NCI-H1694 (cell line): ENCODE results near the gene EIF4G1.

Experiments
- DNase-seq: peaks from one replicate; lab custom pipeline; 2025; lab: John Stamatoyannopoulos, UW

EIF4G1 gene

DNA sequence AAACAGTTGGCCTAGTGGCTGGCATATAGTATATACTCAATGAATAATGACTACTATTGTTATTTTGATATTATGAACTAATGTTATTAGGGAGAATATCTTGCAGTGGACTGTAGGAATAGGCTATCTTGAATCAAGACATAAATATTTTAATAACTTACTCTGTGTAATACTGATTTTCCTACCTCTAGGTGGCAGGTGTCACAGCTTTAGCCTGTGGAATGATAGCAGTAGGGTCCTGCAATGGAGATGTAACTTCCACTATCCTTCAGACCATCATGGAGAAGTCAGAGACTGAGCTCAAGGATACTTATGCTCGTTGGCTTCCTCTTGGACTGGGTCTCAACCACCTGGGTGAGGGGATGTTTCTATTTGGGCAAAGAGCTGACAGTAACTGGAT is 8.8 kb upstream of the EIF4G1 start:
- DNase-seq, result peak; percentile 15

DNA sequence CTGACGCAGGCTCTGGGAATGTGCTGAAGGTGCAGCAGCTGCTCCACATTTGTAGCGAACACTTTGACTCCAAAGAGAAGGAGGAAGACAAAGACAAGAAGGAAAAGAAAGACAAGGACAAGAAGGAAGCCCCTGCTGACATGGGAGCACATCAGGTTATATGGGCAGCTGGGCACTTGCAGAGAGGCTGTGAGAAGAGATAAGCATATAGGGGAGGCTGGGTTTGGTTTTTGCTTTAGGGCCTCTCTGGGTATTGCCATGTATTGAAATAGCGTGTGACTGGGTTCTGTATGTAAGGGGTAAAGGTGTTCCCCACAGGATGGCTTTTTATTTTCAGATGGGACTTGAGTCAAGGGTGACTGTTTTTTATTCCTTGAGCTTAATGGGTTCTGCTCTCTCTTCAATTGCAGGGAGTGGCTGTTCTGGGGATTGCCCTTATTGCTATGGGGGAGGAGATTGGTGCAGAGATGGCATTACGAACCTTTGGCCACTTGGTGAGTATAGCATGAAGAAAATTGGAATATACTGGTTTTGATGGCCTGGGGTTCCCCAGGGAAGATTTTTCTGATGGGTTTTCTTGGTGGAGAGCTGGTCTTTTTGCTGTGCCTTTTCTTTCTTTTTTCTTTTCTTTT is 7.9 kb upstream of the EIF4G1 start:
- DNase-seq, result no peak

DNA sequence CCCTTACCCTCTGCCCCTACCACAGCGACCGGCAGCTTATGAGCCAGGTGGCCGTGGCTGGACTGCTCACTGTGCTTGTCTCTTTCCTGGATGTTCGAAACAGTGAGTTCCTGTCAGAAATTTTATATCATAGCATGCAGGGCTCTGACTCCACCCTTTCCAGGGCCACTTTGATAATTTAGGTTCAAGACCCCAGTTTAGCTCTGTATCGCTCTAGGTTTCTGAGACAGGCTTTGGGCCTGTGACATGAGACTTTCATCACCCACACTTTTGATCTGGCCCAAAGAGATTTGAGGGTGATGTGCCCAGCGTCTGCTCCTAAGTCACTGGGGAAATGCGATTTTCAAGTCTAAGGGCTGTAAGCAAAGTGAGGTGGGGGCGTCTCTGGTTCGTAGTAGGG is 6.5 kb upstream of the EIF4G1 start:
- no peak for DNase-seq

DNA sequence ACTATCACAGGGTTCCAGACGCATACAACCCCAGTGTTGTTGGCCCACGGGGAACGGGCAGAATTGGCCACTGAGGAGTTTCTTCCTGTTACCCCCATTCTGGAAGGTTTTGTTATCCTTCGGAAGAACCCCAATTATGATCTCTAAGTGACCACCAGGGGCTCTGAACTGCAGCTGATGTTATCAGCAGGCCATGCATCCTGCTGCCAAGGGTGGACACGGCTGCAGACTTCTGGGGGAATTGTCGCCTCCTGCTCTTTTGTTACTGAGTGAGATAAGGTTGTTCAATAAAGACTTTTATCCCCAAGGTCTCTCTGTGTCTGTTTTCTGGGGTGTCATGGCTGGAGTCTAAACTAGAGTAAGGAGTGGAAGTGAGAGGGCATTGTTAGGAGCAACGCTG is 5.7 kb upstream of the EIF4G1 start:
- no peak for DNase-seq

DNA sequence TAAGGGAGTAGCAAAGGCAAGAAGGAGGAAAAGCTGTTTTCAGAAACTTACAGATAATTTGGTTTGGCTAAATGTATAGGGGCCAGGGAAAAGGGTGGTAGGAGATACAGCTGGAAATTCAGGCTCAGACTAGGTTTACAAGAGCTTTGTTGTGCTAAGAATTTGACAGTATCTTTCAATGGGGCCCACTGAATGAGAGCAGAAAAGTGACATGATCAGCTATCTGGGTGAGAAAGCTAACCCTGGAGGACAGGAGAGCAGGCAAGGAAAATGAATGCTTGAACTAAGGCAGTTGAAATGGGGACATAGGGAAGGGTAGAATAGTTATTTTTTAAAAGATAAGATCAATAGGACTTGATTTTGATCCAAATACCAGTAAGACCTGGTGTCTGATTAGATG is 2.8 kb upstream of the EIF4G1 start:
- DNase-seq, result no peak

DNA sequence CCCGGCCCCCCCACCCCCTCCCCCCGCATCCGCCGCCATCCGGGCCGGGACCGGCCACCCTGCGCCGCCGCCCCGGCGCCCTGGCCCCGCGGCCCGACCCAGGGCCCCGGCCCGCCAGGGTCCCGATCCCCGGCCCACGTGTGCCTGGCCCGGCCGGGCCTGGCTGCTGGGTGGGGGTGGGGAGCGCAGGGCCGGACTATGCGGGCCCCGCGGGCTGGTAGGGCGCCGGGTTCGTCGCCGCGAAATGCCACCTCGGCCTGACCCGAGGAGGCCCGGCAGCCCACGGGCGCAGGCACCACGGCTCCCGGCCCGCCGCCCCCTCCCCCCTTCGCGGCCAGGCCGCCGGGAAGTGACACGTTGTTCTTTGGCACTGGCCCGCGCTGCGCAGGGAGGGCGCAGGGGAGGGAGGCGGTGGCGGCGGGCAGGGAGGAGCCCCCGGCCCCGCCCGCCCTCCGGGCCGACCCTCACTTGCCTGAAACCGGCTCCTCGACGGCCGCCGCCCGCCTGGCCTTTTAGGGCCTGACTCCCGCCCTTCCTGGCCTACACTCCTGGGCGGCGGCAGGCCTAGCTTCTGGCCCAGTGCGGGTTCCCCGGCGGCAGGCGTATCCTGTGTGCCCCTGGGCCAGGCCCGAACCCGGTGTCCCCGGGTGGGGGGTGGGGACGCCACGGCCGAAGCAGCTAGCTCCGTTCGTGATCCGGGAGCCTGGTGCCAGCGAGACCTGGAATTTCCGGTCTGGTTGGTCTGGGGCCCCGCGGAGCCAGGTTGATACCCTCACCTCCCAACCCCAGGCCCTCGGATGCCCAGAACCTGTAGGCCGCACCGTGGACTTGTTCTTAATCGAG is 515 bp downstream of the EIF4G1 start:
- peak; percentile 8 for DNase-seq

DNA sequence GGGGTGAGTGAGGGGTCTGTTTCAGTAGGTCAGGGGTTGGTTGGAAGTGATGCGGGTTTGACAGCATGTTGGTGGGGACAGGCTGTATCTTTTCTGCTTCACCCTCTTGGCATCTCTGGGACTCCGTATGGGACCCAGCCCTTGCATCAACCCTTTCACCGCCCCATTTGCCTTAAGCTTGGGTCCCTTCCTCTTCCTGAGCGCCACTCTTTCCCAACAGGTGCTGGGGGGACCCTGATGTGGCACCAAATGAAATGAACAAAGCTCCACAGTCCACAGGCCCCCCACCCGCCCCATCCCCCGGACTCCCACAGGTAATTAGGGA is 1.1 kb downstream of the EIF4G1 start:
- no peak for DNase-seq

DNA sequence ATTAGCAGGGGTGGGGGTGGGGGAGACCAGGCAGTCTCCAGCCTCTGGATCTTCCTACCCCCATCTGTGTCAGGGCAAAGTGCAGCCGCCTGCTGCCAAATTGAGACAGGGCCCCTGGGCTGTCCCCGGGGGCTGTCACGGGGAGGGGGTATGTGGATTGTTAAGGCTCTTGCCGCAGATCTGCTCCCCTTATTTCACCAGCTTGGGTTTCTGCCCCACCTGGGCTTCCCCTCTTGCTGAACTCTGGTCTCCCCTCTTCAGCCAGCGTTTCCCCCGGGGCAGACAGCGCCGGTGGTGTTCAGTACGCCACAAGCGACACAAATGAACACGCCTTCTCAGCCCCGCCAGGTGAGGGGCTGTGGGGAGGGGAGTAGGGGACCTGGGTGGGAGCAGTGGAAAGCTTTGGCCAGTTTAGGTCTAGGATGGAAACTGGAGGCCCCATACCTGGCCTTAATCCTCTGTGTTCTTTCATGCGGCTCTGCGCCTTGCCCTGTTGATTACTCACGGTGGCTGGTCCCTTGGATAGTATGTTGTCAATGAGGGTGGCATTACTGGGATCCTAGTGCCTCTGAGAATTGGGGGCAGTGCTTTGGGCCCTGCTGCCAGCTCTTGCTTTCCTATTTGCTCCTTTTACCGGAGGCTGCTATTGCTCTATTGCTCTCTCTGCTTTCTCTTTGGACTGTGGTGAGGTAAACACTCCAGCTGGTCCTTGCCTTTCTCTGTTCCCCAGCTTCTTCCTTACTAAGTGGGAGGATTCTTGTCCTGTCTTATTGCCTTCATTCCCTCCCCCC is 1.7 kb downstream of the EIF4G1 start:
- no peak for DNase-seq

DNA sequence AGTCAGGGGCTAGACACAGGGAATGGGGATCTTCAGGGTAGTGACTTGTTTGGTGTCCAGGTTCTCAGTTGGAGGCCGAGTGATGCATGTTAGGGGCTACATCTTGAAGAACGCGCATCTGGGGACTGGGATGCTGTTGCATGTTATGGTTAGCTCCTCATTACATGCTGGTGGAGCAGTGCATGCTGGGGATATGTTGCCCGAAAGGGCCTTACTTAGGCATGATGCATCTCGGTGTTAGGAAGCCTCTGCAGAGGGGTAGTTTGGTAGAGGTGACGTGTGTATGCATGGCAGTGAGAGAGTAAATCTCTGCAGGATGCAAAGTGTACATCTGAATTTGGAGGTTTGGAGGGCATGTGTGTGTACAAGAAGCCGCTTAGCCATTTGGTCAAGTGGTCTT is 2.4 kb downstream of the EIF4G1 start:
- DNase-seq, result no peak

DNA sequence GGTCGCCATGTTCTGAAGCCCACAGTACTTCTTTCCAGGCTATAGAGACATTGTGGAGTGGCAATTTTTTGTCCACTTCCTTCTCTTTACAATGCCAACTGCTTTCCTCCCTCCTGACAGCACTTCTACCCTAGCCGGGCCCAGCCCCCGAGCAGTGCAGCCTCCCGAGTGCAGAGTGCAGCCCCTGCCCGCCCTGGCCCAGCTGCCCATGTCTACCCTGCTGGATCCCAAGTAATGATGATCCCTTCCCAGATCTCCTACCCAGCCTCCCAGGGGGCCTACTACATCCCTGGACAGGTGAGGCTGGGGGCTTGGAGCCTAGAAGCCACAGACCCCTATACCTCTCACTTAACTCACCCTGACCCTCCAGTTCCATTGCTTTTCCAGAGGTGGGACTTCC is 2.8 kb downstream of the EIF4G1 start:
- no peak for DNase-seq

DNA sequence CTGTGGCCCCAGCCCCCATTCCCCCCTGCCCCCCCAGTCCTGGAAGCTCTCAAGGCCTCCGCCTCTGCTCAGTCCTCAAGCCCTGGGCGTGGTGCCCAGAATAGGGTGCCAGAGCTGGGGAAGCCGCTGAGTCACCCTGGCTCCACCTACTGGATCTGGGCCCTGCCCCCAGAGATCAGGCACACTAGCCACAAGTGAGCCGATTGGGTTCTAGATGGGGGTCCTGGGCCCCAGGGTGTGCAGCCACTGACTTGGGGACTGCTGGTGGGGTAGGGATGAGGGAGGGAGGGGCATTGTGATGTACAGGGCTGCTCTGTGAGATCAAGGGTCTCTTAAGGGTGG is 5.7 kb downstream of the EIF4G1 start:
- DNase-seq, result peak; percentile 87

DNA sequence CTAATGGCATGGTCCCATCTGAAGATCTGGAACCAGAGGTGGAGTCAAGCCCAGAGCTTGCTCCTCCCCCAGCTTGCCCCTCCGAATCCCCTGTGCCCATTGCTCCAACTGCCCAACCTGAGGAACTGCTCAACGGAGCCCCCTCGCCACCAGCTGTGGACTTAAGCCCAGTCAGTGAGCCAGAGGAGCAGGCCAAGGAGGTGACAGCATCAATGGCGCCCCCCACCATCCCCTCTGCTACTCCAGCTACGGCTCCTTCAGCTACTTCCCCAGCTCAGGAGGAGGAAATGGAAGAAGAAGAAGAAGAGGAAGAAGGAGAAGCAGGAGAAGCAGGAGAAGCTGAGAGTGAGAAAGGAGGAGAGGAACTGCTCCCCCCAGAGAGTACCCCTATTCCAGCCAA is 7.3 kb downstream of the EIF4G1 start:
- no peak for DNase-seq

DNA sequence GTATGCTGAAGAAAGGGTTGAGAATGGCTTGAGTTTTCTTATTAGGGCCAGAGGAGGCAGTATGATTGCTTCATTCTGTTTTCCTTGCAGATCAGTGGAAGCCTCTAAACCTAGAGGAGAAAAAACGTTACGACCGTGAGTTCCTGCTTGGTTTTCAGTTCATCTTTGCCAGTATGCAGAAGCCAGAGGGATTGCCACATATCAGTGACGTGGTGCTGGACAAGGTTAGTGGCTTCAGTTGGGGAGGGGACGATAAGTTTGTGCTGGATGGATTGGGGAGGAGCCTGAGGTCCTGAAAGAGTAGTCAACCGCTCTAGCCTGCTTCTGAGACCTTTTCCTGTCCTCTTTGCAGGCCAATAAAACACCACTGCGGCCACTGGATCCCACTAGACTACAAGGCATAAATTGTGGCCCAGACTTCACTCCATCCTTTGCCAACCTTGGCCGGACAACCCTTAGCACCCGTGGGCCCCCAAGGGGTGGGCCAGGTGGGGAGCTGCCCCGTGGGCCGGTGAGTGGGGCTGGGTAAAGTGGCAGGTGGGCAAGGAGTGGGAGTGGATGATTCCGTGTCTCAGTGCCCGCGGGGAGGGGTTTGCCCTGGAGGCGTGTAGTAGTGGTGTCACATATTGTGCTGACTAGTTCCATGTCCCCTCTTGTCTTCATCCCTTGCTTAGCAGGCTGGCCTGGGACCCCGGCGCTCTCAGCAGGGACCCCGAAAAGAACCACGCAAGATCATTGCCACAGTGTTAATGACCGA is 8.5 kb downstream of the EIF4G1 start:
- DNase-seq, result no peak

DNA sequence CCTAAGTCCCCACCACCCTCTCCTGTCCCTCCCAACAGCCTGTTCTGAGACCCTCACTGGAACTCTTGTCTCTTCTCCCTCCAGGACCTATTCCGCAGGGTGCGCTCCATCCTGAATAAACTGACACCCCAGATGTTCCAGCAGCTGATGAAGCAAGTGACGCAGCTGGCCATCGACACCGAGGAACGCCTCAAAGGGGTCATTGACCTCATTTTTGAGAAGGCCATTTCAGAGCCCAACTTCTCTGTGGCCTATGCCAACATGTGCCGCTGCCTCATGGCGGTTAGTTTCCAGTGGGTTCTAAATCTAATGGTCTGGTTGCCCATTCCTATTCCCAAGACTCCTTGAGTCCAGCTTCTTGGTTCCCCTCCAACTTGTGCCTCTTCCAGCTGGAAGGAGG is 9.3 kb downstream of the EIF4G1 start:
- DNase-seq, result no peak

DNA sequence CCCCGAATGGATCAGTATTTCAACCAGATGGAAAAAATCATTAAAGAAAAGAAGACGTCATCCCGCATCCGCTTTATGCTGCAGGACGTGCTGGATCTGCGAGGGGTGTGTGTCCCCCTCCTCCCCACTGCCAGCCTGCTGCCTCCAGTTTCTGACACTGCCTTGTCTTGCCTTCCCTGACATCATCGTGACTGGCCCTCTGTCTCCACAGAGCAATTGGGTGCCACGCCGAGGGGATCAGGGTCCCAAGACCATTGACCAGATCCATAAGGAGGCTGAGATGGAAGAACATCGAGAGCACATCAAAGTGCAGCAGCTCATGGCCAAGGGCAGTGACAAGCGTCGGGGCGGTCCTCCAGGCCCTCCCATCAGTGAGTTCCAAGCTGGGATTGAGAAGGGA is 10.9 kb downstream of the EIF4G1 start:
- no peak for DNase-seq

DNA sequence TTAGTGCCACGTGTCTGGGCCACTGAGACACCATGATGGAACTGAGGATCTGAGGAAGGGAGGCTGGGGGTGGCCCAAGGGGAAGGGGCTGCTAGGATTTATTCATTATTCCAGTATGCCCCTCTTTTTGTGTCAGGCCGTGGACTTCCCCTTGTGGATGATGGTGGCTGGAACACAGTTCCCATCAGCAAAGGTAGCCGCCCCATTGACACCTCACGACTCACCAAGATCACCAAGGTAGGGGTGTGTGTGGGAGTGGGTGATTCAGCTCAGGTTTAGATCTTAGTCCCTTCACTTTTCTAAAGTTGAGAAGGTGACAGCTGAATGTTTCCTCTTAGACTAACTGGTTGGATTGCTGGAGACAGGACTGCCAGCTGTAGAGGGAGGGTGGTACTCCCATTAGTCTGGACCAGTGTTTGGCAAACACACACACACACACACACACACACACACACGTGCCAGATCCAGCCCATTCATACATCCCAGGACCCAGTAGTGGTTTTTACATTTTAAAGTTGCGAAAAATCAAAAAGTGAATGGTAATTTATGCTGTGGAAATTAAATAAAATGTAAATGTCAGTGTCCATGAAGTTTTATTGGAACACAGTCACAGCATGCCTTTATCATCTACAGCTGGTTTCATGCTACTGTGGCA is 11.4 kb downstream of the EIF4G1 start:
- no peak for DNase-seq

DNA sequence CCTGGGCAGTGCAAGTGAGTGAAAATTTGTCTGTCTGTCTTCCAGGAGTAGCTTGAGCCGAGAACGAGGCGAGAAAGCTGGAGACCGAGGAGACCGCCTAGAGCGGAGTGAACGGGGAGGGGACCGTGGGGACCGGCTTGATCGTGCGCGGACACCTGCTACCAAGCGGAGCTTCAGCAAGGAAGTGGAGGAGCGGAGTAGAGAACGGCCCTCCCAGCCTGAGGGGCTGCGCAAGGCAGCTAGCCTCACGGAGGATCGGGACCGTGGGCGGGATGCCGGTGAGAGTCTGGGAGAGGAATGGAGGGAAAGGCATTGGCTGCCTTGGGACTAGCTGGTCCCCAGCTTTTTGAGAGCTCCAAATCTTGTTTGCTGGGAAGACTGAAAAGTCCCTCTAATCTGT is 12.8 kb downstream of the EIF4G1 start:
- no peak for DNase-seq

DNA sequence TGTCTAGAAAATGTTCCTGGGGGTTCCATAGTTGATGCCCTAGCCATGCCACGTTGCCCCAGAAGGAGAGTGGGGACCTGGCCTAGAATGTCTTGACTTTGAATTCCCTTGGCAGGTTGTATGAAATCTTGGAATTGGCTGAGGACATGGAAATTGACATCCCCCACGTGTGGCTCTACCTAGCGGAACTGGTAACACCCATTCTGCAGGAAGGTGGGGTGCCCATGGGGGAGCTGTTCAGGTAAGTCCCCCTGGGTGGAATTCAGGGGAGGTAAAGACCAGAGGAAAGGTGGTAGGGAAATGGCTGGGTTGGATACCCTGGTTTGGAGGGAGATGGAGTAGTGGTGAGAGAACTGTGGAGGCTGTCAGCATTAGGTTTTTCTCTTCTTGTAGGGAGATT is 14.1 kb downstream of the EIF4G1 start:
- DNase-seq, result no peak

DNA sequence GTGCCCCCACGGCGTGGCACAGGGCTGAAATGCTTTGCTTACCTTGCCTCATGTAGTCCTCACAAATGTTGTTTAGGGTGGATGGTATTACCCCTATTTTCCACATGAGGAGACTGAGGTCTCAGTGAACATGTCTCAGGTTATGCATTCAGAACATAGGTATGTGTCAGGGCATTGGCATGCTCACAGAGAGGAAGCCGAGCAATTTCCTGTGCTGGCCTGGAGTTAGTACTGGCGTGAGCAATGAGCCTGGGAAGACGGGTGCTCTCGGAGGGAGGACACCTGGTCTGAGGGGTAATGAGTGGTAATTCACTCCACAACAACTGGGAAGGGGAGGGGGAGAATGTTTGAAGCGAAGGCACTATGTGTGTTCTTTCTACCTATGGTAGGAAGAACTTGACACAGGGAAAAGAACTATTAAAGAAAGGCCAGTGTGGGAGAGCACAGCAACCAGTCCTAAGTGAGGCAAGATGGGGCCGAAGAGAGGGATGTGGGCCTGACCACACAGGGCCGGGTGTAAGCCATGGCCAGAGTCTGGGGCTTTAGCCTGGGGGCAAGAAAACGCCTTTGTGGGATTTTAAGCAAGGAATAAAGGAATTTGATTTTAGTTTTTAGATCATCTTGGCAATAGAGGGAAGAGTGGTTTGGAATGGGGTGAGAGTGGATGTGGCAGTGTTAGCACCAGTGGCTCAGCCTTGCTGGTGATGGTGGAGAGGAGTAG is 18.1 kb downstream of the EIF4G1 start:
- no peak for DNase-seq

DNA sequence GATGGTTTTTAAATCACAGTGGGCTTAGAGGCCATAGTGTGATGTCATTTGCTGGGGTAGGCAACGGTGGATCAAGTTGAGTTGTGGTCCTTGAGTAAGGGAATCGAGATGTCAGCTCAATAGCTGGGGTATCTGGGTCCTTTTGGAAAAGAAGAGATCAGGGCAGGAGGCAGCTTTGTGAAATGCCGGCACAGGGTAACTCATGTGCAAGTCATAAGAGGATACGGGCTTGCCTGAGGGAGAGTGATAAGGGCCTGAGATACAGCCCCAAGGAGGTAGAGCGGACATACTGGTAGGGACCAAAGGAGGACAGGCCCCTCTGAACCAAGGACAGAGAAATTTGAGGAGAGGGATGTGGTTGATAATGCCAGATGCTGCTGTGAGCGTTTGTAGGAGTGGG is 18.8 kb downstream of the EIF4G1 start:
- no peak for DNase-seq

DNA sequence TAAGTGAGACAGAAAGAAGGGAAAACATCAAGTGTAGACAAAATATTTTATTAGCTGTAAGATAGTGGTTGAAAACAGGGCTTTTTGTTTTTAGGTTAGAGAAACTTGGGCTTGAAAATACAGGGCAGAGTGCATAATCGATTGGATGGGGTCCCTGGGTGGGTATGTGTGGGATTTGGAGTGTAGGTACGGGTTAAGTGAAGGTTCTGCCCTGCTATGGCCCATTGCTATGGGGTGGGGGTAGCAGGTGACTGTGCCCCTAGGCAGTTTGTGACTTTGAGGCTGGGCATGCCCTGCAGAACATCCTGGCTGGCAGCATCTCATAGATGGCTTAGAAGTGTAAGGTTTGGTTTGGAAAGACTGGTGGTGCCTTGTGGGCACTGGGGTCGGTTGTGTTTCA is 19.3 kb downstream of the EIF4G1 start:
- no peak for DNase-seq
